K562 (cell line): ENCODE data around the gene RREB1. TPM values are rescaled to one million over a fixed set of nuclear protein-coding genes. Genes with fewer than 3 reads are reported as not detected.
A peak's percentile ranks its signal among the peaks of the same experiment; 100 is the strongest.

ENCODE experiments used
- BACH1 ChIP-seq: fragments of 200-800 bp; sonication (Bioruptor generic); IDR thresholded peaks from 2 replicates; pipeline ENCODE4 v1.6.1; 2016; ENCODE audit warnings: missing genetic modification characterization, missing compliant biosample characterization
- CREB1 ChIP-seq, 2 experiments: sonication (generic) in 1 of 2; formaldehyde crosslinking in 1 of 2; IDR thresholded peaks; 2 replicates each; pipeline versions ENCODE4 v1.6.1 to v1.8.0; 2012 to 2022; ENCODE audit warnings: inconsistent platforms in 1 of 2, mild to moderate bottlenecking in 1 of 2, missing genetic modification reagents in 1 of 2, moderate library complexity in 1 of 2
- DACH1 ChIP-seq: fragments of 450-650 bp; IDR thresholded peaks from 2 replicates; pipeline ENCODE4 v1.6.1; 2018; ENCODE audit not compliant: partially characterized antibody
- FOSL1 ChIP-seq: fragments of 200-800 bp; sonication (Bioruptor generic); conservative IDR thresholded peaks from 2 replicates; pipeline ENCODE4 v1.6.1; 2016; ENCODE audit warnings: missing genetic modification characterization, missing compliant biosample characterization
- FOXJ3 ChIP-seq: sonication (generic); formaldehyde crosslinking; IDR thresholded peaks from 2 replicates; pipeline ENCODE4 v1.4.0; 2020; ENCODE audit warnings: mild to moderate bottlenecking, missing genetic modification reagents
- GATA2 ChIP-seq: sonication (generic); formaldehyde crosslinking; IDR thresholded peaks from 2 replicates; pipeline ENCODE4 v1.4.0; 2020; ENCODE audit warnings: mild to moderate bottlenecking, missing genetic modification reagents
- KAT7 ChIP-seq: sonication (generic); formaldehyde crosslinking; IDR thresholded peaks from 2 replicates; pipeline ENCODE4 v1.8.0; 2022; ENCODE audit warnings: missing genetic modification reagents, mild to moderate bottlenecking, borderline replicate concordance
- MAFG ChIP-seq: fragments of 450-650 bp; conservative IDR thresholded peaks from 2 replicates; pipeline ENCODE4 v1.6.1; 2016; ENCODE audit warnings: missing genetic modification characterization, missing compliant biosample characterization
- MECOM ChIP-seq: fragments of 250-450 bp; sonication (Bioruptor Pico); IDR thresholded peaks from 2 replicates; pipeline ENCODE4 v1.8.0; 2022; ENCODE audit warnings: inconsistent platforms
- PCBP1 ChIP-seq: fragments of 200-400 bp; formaldehyde crosslinking; IDR thresholded peaks from 2 replicates; pipeline ENCODE4 v1.6.1; 2018; ENCODE audit warnings: mild to moderate bottlenecking, low read depth, low read length; ENCODE audit not compliant: poor library complexity, severe bottlenecking
- POLR3A ChIP-seq: IDR thresholded peaks from 2 replicates; pipeline ENCODE4 v1.6.1; 2011; ENCODE audit warnings: borderline replicate concordance, mild to moderate bottlenecking, moderate library complexity; ENCODE audit not compliant: insufficient read length, insufficient read depth; ENCODE audit errors: extremely low read depth
- PRMT5 ChIP-seq: sonication (generic); formaldehyde crosslinking; IDR thresholded peaks from 2 replicates; pipeline ENCODE4 v1.5.0; 2020; ENCODE audit warnings: missing genetic modification reagents
- PTTG1 ChIP-seq: fragments of 450-650 bp; IDR thresholded peaks from 2 replicates; pipeline ENCODE4 v1.6.1; 2016; ENCODE audit warnings: low read depth, mild to moderate bottlenecking, missing genetic modification characterization, missing compliant biosample characterization
- ZNF408 ChIP-seq: fragments of 250-450 bp; sonication (Bioruptor Pico); IDR thresholded peaks from 2 replicates; pipeline ENCODE4 v1.4.0; 2020; ENCODE audit warnings: low read depth, mild to moderate bottlenecking, moderate library complexity
- ZNF436 ChIP-seq: fragments of 250-450, 450-650 bp; sonication (Bioruptor Pico); formaldehyde crosslinking; IDR thresholded peaks from 2 replicates; pipeline ENCODE4 v1.7.0; 2020; ENCODE audit warnings: mild to moderate bottlenecking
- ZNF696 ChIP-seq: fragments of 250-450 bp; sonication (Bioruptor Pico); conservative IDR thresholded peaks from 2 replicates; pipeline ENCODE4 v1.4.0; 2020; ENCODE audit warnings: mild to moderate bottlenecking, moderate library complexity
- polyA plus RNA-seq, 8 experiments: library from polyadenylated mRNA; depleted of rRNA in 4 of 8; stranded (reverse) in 5 of 8; unstranded in 3 of 8; fragments of >200 nt; fragmentation: Nextera tagmentation in 2 of 8; fragmentation: Illumina TruSeq in 1 of 8; extraction: Ambion mirVana in 2 of 8; extraction: Trizol in 1 of 8; gene quantifications; 2 replicates each; pipeline versions ENCODE4 v1.2.1 to v1.2.3, GENCODE V29; 2011 to 2014; ENCODE audit warnings: inconsistent platforms in 1 of 8, missing spikeins in 1 of 8
- total RNA-seq, 7 experiments: library from RNA; depleted of rRNA in 6 of 7; stranded (reverse); fragments of >200 nt in 6 of 7; fragmentation: Illumina TruSeq in 2 of 7; extraction: Trizol in 2 of 7; gene quantifications; 2 replicates each; pipeline versions ENCODE4 v1.2.1 to v1.2.3, GENCODE V29; 2011 to 2021; ENCODE audit warnings: low replicate concordance in 1 of 7
- TF ChIP-seq, protein P1 (sequence below): IDR thresholded peaks from 3 replicates; pipeline ENCODE4 v1.6.1; 2011; ENCODE audit warnings: borderline replicate concordance, mild to moderate bottlenecking, moderate library complexity; ENCODE audit not compliant: insufficient read length; ENCODE audit errors: extremely low read depth
- TF ChIP-seq, protein P2 (sequence below), 2 experiments: fragments of 450-650 bp; IDR thresholded peaks; 2 replicates each; pipeline ENCODE4 v1.6.1; 2016; ENCODE audit warnings: mild to moderate bottlenecking in 2 of 2, borderline replicate concordance in 1 of 2, low read depth in 1 of 2, moderate library complexity in 1 of 2

Gene RREB1
- total and polyA plus RNA-seq, 9 of the 15 experiments (the other 6 are each of a cell fraction or from before 2014, with no cell fraction given): 3.3 to 64.2 (median 19.3) TPM

DNA sequence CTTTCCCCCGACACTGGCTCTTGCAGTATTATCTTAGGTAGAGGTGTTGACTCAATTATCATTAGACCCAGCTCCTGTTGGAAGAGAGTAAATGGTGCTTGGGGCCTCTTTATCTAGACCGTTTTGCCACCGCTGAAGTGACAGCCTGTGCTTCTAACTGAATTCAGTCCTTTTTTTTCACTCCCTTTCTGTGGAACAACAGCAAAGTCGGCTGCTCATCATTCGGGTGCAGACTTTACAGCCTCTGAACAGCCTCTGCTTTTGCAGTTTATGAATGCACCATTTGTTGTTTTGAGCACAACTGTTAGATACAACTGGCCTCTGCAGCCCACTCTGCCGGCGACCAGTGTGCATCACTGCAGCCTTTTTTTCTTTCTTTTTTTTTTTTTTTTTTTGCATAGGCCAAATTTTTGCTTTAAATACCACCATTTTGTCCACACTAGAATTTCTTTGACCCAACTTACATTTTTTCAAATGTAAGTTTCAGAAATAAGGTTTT is 35.8 kb downstream of the RREB1 start (continued):
- TF ChIP-seq POLR3A: no peak
- TF ChIP-seq PRMT5 (CRISPR knock-in tag): no peak
- no peak for TF ChIP-seq PTTG1 (tag)
- TF ChIP-seq, protein P1, sequence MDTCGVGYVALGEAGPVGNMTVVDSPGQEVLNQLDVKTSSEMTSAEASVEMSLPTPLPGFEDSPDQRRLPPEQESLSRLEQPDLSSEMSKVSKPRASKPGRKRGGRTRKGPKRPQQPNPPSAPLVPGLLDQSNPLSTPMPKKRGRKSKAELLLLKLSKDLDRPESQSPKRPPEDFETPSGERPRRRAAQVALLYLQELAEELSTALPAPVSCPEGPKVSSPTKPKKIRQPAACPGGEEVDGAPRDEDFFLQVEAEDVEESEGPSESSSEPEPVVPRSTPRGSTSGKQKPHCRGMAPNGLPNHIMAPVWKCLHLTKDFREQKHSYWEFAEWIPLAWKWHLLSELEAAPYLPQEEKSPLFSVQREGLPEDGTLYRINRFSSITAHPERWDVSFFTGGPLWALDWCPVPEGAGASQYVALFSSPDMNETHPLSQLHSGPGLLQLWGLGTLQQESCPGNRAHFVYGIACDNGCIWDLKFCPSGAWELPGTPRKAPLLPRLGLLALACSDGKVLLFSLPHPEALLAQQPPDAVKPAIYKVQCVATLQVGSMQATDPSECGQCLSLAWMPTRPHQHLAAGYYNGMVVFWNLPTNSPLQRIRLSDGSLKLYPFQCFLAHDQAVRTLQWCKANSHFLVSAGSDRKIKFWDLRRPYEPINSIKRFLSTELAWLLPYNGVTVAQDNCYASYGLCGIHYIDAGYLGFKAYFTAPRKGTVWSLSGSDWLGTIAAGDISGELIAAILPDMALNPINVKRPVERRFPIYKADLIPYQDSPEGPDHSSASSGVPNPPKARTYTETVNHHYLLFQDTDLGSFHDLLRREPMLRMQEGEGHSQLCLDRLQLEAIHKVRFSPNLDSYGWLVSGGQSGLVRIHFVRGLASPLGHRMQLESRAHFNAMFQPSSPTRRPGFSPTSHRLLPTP: no peak
- no peak for TF ChIP-seq KAT7 (CRISPR knock-in tag)
- no peak for TF ChIP-seq GATA2
- TF ChIP-seq DACH1: no peak
- TF ChIP-seq PCBP1: no peak
- TF ChIP-seq FOSL1: 0 out of 2 replicates have a peak, but pooled peaks have one; percentile 20
- TF ChIP-seq ZNF696: no peak
- TF ChIP-seq ZNF436 (CRISPR knock-in tag): no peak
- TF ChIP-seq FOXJ3 (CRISPR knock-in tag): no peak
- TF ChIP-seq BACH1 (tag): no peak
- no peak for TF ChIP-seq MAFG (tag)
- no peak for TF ChIP-seq ZNF408 (CRISPR knock-in tag)
- TF ChIP-seq CREB1 (IDR thresholded peaks at IDR 0.05): no peak
- no peak for TF ChIP-seq CREB1 (CRISPR knock-in tag; IDR thresholded peaks at IDR 0.05)
- TF ChIP-seq, protein P2, sequence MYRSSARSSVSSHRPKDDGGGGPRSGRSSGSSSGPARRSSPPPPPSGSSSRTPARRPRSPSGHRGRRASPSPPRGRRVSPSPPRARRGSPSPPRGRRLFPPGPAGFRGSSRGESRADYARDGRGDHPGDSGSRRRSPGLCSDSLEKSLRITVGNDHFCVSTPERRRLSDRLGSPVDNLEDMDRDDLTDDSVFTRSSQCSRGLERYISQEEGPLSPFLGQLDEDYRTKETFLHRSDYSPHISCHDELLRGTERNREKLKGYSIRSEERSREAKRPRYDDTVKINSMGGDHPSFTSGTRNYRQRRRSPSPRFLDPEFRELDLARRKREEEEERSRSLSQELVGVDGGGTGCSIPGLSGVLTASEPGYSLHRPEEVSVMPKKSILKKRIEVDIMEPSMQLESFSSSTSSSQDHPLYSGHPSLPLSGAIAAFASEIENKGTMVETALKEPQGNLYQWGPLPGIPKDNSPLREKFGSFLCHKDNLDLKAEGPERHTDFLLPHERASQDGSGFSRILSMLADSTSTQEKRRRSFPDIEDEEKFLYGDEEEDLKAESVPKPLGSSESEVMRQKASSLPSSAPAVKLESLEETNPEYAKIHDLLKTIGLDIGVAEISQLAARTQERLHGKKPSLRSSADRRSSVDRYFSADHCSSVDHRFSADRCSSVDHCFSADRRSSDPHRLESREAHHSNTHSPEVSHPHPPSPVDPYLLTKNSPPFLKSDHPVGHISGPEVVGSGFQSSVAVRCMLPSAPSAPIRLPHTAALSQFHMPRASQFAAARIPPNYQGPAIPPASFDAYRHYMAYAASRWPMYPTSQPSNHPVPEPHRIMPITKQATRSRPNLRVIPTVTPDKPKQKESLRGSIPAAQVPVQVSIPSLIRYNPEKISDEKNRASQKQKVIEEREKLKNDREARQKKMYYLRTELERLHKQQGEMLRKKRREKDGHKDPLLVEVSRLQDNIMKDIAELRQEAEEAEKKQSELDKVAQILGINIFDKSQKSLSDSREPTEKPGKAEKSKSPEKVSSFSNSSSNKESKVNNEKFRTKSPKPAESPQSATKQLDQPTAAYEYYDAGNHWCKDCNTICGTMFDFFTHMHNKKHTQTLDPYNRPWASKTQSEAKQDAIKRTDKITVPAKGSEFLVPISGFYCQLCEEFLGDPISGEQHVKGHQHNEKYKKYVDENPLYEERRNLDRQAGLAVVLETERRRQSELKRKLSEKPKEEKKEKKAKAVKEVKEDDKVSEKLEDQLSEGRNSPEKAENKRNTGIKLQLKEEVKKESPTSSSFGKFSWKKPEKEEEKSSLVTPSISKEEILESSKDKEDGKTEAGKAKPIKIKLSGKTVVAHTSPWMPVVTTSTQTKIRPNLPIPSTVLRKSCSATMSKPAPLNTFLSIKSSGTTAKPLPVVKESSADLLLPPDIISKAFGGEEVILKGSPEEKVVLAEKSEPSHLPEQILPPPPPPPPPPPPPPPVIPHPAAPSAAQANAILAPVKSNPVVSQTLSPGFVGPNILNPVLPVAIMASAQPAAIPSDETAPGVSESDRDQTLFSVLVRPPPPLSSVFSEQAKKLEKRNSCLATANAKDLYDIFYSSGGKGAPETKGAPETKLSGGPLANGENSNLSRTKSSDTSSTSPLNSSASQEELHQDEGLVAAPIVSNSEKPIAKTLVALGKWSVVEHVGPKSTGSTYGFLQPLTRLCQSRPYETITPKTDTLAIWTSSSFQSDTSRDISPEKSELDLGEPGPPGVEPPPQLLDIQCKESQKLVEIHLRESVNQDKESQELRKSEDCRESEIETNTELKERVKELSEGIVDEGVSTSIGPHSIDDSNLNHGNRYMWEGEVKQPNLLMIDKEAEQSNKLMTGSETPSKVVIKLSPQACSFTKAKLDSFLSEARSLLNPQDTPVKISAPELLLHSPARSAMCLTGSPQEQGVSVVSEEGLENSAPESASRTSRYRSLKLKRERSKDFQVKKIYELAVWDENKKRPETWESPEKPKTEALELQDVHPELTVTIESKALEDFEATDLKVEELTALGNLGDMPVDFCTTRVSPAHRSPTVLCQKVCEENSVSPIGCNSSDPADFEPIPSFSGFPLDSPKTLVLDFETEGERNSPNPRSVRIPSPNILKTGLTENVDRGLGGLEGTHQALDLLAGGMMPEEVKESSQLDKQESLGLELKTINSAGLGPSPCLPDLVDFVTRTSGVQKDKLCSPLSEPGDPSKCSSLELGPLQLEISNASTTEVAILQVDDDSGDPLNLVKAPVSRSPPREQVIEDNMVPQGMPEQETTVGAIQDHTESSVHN (IDR thresholded peaks at IDR 0.05; ENCODE audit: borderline replicate concordance in 1 of 2, low read depth in 1 of 2): no peak
- TF ChIP-seq MECOM (CRISPR knock-in tag): no peak
